HG03045 (cell line): Measurements from ENCODE around the gene SLC9A7.
A peak's percentile ranks its signal among the peaks of the same experiment; 100 is the strongest.

Experiments used
- ATAC-seq: cut with Tn5 transposase; IDR thresholded peaks from one replicate; pipeline ENCODE4 v1.9.1; 2021; ENCODE audit warnings: mild to moderate bottlenecking, moderate library complexity; ENCODE audit not compliant: unreplicated experiment

Gene SLC9A7

DNA sequence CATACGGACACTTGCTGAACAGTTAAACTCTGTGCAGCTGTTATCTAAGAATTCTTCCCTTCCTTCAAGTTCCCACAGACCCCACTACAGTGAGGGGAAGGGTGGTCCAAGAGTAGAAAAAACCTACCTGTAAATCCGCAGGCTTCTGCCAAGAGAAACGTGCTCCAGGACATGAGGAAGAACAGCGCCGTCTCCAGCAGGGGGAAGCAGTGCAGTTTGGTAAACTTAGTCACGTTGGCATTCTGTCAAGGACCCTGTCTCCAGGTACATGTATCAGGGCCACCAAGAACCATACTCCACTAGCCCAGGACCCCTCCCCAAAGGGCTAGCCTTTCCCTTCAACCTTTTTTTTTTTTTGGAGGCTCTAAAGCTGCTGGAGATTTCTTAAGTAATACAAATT, 105.4 kb downstream of the SLC9A7 start:
- ATAC-seq, result no peak

DNA sequence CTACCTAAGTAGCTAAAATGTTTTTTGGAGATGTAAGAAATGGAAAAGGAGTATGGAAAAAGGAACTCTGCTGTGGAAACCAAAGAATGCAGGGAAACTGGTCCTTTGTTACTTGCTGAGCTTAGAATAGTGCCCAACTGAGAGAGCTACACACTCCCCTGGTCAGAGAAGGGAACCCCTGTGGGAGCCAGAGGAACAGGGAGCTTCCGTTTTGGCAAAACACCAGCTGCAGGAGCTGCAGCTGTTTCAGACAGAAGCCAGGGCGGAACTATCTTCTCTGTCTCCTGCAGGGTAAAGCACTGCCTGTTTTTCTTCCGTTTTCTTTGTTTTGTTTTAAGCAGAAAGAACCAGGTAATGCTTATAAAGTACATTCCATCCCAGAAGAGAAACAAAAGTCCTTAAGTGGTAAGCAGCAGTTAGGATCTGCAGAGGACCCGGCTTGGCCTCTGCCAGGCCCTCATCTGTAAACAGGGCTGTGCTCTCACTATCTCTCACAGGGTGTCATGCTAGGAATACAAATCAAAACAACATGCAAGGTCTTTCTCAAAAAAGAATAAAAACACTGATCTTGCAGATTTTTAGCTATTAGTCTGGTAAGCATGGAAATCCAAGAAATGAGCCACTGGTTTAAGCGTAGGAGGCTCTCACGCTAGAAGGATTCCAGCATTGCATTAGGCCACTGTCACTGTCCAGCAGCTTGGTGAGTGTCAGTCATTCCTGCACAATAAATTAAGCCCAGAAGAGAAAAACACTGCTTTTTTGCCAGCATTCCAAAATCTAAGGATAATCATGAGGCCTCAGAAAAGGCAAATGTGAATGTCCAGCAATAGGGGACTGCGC, 109.3 kb downstream of the SLC9A7 start:
- ATAC-seq, result no peak

DNA sequence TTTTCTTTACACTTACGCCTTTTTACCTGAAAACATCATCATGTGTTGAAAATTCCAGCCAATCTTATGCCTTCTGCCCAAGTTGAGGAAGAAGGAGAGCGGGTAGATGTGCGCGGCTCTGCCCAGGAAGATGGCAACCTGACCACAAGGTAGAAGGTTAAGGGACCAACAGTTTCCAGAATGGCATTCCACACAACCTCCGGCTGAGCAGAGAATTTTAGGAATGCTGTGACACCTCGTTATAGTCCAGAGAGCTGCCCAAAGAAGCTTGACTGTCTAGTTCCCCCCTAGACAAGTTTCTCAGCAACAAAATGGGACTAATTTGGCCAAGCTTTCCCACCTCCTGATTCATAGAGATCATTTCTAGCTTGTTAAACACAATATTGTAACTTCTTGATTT, 110.3 kb downstream of the SLC9A7 start:
- no peak for ATAC-seq

DNA sequence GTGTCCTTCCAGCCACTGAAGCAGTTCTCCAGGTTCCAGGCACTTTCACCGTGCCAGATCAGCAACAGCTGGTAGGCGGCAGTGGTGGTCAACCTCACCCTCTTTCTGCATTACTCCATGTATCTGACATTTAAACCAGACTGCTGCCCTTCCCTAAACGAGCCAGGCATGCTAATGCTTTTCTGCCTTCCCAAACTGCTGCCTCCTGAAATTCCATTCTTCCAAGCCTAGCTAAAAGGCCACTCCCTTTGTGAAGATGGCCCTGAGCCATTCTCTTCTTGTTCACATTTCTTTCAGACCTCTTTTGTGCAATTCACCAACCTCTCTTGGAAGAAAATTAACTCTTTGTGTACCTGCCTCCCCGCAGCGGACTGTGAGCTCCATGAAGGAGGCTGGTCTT, 111.7 kb downstream of the SLC9A7 start:
- ATAC-seq, result no peak

DNA sequence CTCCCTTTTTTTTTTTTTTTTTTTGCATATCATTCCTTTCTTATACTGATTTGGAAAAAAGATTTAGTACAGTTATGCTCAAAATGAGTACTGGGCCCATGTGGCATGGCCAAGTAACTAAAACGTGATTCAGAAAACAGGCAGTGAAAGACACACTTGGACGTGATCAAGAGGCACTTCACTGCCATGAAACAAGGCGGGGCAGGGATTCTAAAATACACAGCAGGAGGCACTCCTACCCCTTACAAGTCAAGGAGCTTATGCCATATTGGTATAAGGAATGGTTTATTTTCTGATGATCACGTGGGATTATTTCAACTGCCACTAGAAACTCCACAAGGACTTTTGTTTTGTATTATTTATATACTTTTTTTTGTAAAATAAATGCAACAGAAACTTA, 113.3 kb downstream of the SLC9A7 start:
- no peak for ATAC-seq

DNA sequence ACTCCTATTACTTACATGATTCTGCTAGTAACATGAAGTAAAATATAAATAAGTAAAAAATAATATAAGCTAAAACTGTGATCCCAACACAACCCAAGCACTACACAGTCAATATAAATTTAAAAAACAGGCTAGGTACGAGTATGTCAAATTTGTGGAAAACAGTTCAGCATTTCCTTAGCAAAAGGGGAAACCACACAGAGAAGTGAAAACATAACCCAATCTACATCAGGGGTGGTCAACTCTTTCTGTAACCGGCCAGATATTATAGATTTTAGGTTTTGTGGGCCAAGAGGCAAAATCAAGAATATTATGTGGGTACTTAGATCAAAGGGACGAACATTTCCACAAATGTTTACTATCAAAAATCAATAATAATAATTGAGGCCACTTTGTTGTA, 115.3 kb downstream of the SLC9A7 start:
- no peak for ATAC-seq

DNA sequence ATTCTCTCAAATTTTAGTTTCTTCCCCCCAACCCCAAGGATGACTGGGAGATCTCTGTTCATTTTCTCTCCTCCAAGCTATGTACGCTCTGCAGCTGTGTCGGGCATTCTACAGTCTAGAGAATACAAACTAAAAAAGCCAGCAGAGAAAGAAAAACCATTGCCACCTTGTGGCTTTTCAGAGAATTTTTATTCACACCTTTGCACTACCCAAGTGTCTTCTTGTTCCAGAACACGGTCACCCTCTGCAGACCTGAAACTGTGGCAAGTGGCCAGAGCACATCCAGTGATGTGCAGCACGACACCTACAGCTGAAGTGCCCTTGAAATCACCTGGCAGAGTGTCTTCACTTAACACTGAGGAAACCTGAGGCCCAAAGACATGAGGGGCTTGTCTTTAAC, 116.8 kb downstream of the SLC9A7 start:
- no peak for ATAC-seq

DNA sequence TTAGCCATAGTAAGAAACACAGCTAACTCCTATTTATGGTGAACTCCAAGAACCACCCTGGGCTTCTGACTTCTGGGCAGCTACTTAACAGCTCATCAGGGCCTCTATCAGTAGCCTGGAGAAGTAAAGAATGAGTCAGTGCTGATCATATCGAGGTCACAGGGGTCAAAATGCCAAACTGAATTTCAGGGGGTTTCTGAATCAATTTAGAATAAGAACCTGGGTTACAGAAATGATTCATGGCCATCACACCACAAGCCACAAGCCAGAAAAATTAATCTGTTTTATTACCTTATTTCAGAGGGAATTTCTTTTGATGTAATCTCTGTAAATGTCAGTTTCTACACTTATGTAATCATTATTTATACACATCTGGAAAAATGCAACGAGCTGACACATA, 121.0 kb downstream of the SLC9A7 start:
- ATAC-seq, result no peak

DNA sequence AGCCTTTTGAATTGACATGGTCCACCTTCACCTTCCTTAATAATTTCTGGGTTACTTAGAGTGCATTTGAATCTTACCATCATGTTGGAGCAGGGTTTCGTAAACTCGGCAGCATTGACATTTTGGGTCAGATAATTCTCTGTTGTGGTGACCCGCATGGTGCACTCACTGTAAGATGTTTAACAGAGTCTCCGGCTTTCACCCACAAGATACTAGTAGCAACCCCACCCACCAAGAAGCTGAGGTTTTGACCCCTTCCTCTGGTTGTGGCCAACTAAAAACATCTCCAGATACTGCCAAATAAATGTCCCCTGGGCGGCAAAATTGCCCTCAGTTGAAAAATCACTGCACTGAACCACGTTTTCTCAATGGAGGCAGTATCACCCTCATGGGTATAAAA, 122.7 kb downstream of the SLC9A7 start:
- ATAC-seq, result no peak

DNA sequence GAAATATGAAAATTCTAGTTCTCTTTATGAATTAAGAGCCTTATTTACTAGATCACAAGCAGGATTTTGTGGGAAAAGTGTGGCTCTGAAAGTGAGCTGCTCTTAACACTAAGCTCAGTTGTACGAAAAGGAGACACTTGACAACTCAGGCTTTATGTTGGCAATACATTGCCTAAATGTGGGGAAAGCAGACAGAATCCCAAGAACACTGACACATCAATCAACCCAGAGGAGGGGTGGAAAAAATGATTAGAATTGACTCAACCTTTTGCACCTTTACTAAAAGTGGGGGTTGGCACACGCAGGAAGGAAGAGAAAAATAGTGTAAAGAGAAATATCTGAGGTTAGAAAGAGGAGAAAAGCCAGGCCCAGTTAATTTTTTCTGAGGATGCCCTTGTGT, 123.7 kb downstream of the SLC9A7 start:
- ATAC-seq, result no peak

DNA sequence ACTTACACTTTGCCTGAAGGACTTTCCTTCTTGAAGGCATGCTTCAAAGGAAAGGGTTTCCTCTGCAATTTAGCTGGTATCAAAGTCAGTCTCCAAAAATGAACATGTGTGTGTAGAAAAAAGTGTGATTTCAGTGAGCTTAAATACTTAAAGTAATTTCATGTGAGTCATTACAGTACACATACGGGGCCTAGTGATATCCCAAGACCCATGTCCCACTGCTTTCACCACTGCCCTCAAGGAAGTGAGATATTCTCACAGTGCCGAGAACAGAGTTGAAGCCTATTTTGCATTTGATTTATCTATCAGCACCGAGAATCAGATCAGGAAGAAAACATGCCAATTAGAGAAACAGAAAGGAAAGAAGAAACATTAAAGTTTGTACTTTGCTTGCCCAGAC, 124.3 kb downstream of the SLC9A7 start:
- no peak for ATAC-seq

DNA sequence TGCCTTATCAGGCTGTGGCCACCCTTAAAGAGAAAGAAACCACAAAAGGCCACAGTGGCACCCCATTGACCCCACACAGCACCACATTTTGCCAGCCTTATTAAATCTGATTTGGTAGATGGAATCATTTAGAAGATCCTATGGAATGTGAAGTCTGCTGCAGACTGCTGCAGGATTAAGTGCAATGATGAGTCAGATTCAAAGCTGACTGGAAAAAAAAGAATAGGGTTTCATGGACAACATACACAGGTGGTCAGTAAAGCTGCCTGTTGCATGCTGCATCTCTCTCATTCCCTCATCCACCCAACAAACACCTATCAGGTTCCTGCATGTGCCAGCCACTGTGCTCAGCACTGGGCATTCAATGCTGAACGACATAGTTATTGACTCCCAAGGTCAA, 128.8 kb downstream of the SLC9A7 start:
- ATAC-seq, result no peak

DNA sequence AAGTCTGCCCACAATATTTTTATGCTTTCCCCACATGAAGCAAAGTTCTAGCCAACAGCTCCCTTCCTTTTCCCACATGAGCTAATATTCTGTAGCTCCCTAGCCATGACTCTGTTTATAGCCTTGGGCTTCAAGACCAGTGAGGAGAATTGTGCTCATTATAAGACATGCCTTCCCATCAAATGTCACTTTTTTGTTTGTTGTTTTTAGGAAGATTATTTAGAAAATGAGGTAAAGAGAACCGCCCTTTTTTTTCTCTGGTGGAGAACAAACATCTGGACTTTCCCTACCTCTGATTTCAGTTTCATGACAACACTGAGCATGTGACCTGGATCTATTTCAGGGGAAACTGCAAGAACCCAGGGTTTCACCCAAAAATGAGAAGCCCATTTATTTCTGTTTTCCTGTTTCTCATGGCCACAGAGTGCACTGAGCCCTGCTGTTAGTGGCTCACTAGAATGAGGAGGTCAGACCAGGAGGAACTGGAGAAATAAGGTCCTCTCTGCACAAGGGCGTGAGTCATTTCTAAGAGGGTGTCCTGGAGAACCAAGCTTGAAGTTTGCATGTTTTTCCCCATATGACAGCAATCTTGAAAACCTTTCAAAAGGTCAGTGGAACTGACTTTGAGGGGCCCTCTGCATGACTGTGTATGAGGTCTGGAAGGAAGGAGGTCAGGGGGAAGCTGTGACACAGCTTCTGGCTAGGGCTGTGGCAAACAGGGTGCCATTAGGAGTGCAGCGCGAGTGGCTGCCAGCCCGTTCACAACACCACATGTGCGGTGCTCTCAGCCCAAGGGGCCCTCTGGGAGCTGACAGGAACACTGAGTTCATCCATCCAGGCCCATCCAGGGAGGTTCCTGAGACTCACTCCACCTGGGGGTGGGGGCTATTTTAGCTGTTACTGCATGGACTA, 130.2 kb downstream of the SLC9A7 start:
- ATAC-seq, result peak; percentile 89

DNA sequence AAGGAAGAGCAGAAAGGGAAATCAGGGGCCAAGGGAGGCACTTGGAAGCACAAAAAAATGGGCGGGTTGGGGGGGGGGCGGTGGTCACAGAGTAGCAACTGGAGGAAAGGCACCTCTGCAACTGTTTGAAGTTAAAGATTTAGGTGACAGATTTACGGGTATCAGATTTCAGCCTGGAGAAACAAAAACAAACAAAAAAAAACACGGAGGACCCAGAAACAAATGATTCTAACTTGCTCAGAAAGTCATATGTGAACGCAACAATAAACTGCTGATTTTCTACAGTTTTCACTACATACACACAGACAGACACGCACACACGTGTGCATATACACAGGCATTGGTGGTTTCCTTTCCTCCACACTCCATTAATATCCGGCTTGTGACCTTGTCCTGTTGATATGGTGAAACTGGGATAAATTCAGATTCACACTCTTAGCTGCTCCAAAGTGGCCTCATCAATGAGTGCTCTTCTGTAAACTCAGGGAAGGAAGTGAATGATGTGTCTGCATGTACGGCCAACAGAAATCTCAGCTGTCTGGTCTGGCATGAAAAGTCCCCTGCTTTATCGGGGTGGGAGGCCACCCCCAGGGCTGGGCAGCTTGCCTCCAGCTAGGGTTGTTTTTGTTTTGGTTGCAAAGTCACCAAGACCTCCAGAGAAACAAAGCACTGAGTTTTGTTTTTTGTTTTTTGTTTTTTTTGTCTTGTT, 131.1 kb downstream of the SLC9A7 start:
- ATAC-seq, result peak; percentile 9

DNA sequence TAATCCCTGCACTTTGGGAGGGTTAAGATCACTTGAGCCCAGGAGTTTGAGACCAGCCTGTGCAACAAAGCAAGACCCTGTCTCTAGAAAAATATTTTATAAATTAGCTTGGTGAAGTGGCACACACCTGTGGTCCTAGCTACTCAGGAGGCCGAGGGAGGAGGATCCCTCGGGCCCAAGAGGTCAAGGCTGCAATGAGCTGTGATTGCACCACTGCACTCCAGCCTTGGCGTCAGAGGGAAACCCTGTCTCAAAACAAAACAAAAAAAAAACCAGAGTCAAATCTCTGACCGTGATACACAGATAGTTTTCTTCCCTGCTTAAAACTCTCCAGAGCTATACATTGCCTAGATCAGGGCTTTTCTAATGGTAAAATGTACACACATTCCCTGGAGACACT, 131.9 kb downstream of the SLC9A7 start:
- ATAC-seq, result no peak

DNA sequence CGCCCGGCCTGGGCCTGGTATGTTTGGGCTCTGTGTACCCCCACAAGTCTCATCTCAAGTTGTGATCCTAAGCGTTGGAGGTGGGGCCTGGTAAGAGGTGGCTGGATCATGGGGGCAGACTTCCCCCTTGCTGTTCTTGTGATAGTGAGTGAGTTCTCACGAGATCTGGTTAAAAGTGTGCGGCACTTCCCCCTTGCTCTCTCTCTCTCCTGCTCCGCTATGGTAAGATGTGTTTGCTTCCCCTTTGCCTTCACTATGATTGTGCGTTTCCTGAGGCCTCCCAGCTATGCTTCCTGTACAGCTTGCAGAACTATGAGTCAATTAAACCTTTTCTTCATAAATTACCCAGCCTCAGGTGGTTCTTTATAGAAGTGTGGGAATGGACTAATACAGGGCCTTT, 132.4 kb downstream of the SLC9A7 start:
- no peak for ATAC-seq

DNA sequence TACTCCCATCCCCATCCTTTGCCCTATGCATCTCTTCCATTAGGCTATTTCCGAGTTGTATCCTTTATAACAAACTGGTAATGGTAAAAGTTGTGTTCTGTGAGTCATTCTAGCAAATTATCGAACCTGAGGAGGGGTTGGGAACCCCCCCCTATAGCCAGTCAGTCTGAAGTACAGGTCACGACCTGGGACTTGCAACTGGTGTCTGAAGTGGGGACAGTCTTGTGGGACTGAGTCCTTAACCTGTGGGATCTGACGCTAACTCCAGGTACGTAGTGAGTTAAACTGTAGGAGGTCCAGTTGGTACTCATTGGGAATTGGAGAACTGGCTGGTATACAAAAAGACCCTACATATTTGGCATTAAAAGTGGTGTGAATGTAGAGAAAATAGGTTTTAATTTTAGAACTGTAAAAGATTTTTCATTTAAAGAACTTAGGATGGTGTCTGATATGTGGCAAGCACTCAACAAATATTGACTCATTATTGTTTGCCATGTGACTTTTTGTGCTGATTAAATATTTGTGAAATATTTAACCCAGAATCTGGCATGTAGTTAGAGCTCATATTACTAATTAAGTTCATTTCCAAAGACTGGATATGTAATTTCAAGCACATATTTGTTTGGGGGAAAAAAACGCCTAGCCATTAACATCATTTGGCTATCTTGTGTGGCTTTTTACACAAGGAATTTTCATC, 134.7 kb downstream of the SLC9A7 start:
- ATAC-seq, result no peak

DNA sequence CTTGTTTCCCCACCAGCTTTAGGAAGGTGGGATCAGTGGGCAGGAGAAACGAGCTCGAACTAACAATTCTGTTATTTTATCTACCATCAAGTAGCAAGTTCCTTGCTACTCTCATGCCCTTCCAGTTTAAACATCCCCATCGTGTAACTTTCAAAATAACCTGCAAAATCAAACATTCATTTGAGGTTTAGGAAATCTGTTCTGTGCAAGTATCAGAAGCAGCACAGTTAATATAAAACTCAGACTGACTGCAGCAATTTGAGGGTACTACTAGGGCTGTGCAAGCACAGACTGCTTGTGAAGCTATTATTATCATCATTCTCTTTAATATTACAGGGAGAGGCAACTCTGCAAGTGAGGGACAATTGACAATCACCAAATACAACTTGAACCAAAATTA, 137.3 kb downstream of the SLC9A7 start:
- no peak for ATAC-seq

DNA sequence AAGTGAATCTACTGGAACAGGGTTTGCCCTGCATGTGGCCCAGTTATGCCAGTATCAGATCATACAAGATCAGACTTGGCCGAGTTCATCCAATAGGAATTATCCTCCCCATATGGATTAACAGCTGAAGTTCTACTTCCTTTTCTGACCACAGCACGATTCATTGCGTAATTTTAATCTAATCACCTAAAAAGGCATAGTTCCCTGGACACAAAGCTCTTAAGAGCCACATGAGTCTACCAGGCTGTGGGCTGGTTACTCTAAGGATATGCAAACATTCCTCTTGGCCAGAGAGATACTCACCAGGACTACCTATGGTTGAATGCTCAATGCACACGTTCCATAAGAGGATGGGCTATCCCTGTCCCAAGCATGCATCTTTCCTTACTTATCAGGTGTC, 138.4 kb downstream of the SLC9A7 start:
- no peak for ATAC-seq

DNA sequence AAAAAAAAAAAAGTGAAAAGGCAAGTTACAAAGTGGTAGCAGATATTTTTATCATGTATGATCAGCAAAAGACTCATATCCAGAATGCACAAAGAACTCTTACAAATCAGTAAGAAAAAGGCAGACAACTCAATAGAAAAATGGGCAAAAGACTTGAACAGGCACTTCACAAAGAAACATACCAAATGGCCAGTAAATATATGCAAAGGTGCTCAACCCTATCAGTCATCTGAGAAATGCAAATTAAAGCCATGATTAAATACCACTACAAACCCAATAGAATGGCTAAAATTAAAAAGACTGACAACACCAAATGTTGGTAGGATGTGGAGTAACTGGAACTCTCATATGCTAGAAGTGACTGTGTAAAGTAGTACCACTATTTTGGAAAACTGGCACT, 140.0 kb downstream of the SLC9A7 start:
- ATAC-seq, result no peak

DNA sequence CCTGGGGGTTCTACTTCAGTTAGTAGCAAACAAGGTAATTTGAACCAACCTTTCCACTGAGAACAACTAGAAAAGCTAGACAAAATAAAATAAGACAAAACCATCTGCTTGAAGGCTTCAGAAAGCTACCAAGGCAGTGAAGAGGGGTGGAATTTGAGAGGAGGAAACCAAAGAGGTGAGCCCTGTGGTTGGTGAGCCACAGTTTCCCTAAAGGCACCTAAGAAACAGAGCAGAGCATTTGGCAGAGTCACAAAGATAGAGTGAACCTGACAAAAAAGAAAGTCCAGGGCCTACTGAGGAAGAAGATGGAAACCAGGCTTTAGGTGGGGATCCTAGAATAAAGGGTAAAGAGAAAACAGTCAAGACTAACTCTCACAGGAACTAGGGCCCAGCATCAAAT, 141.0 kb downstream of the SLC9A7 start:
- no peak for ATAC-seq
